H9 (cell line): ENCODE measurements around the gene SLIT1. TPM values are rescaled to one million over a fixed set of nuclear protein-coding genes. Genes with fewer than 3 reads are reported as not detected.

ENCODE experiments used
- DNase-seq: peaks from one replicate; pipeline ENCODE4 v3.0.0-alpha.2; 2017
- H2AFZ ChIP-seq: one replicate; pipeline ENCODE4 v1.6.1; 2013; ENCODE audit warnings: mild to moderate bottlenecking, low read length, control low read depth, moderate library complexity
- H2AK5ac ChIP-seq: 2 replicates; pipeline ENCODE4 v1.6.1; 2013; ENCODE audit warnings: low read length, control low read depth, mixed read lengths; ENCODE audit not compliant: insufficient read length
- H2BK120ac ChIP-seq: one replicate; pipeline ENCODE4 v1.6.1; 2013; ENCODE audit warnings: low read depth, mild to moderate bottlenecking, low read length, control low read depth, inconsistent platforms; ENCODE audit not compliant: poor library complexity, severe bottlenecking
- H2BK12ac ChIP-seq: 2 replicates; pipeline ENCODE4 v1.6.1; 2013; ENCODE audit warnings: low read length, control low read depth, mixed read lengths, low read depth; ENCODE audit not compliant: insufficient read length
- H2BK15ac ChIP-seq: 2 replicates; pipeline ENCODE4 v1.6.1; 2013; ENCODE audit warnings: low read depth, low read length, control low read depth
- H2BK20ac ChIP-seq: one replicate; pipeline ENCODE4 v1.6.1; 2013; ENCODE audit warnings: low read depth, mild to moderate bottlenecking, low read length, control low read depth, inconsistent platforms; ENCODE audit not compliant: poor library complexity, severe bottlenecking
- H2BK5ac ChIP-seq: 2 replicates; pipeline ENCODE4 v1.6.1; 2013; ENCODE audit warnings: low read length, control low read depth, mixed read lengths; ENCODE audit not compliant: insufficient read length
- H3K14ac ChIP-seq: 2 replicates; pipeline ENCODE4 v1.6.1; 2013; ENCODE audit warnings: low read length, control low read depth; ENCODE audit not compliant: insufficient read depth
- H3K18ac ChIP-seq: 2 replicates; pipeline ENCODE4 v1.6.1; 2013; ENCODE audit warnings: low read depth, mild to moderate bottlenecking, mixed read lengths, low read length, control low read depth; ENCODE audit not compliant: insufficient read length
- H3K23ac ChIP-seq: 2 replicates; pipeline ENCODE4 v1.6.1; 2013; ENCODE audit warnings: low read length, control low read depth, mixed read lengths, low read depth; ENCODE audit not compliant: insufficient read length
- H3K23me2 ChIP-seq: 2 replicates; pipeline ENCODE4 v1.6.1; 2013; ENCODE audit warnings: low read depth, mild to moderate bottlenecking, mixed read lengths, low read length, control low read depth; ENCODE audit not compliant: insufficient read length, poor library complexity, severe bottlenecking
- H3K27ac ChIP-seq: 2 replicates; pipeline ENCODE4 v1.5.1; 2013; ENCODE audit warnings: low read length, control low read depth, mixed read lengths, low read depth; ENCODE audit not compliant: insufficient read length
- H3K27me3 ChIP-seq: 2 replicates; pipeline ENCODE4 v1.6.1; 2013; ENCODE audit warnings: low read length, control low read depth, inconsistent platforms; ENCODE audit not compliant: insufficient read depth
- H3K4ac ChIP-seq: 2 replicates; pipeline ENCODE4 v1.6.1; 2013; ENCODE audit warnings: low read depth, mild to moderate bottlenecking, control low read depth, inconsistent platforms, low read length, moderate library complexity
- H3K4me1 ChIP-seq: 2 replicates; pipeline ENCODE4 v1.6.1; 2013; ENCODE audit warnings: low read length, control low read depth, inconsistent platforms; ENCODE audit not compliant: insufficient read depth
- H3K4me2 ChIP-seq: 2 replicates; pipeline ENCODE4 v1.6.1; 2013; ENCODE audit warnings: low read length, control low read depth, mixed read lengths; ENCODE audit not compliant: insufficient read length, insufficient read depth
- H3K56ac ChIP-seq: 2 replicates; pipeline ENCODE4 v1.6.1; 2013; ENCODE audit warnings: low read depth, mild to moderate bottlenecking, mixed read lengths, low read length, control low read depth; ENCODE audit not compliant: insufficient read length
- H3K79me1 ChIP-seq: 2 replicates; pipeline ENCODE4 v1.6.1; 2013; ENCODE audit warnings: low read depth, mild to moderate bottlenecking, moderate library complexity, low read length, control low read depth, inconsistent platforms; ENCODE audit not compliant: insufficient read depth, poor library complexity, severe bottlenecking
- H3K79me2 ChIP-seq: 2 replicates; pipeline ENCODE4 v1.6.1; 2013; ENCODE audit warnings: low read length, control low read depth, inconsistent platforms; ENCODE audit not compliant: insufficient read depth
- H3K9ac ChIP-seq: 2 replicates; pipeline ENCODE4 v1.6.1; 2013; ENCODE audit warnings: low read length, control low read depth, mixed read lengths; ENCODE audit not compliant: insufficient read length; ENCODE audit errors: extremely low read depth
- H3K9me3 ChIP-seq: one replicate; pipeline ENCODE4 v1.6.1; 2013; ENCODE audit warnings: low read depth, low read length, inconsistent platforms; ENCODE audit not compliant: control insufficient read depth
- H3T11ph ChIP-seq: one replicate; pipeline ENCODE4 v1.6.1; 2013; ENCODE audit warnings: mild to moderate bottlenecking, low read length, control low read depth, inconsistent platforms
- H4K20me1 ChIP-seq: one replicate; pipeline ENCODE4 v1.6.1; 2013; ENCODE audit not compliant: control insufficient read depth, insufficient read length, insufficient read depth
- H4K5ac ChIP-seq: 2 replicates; pipeline ENCODE4 v1.6.1; 2013; ENCODE audit warnings: low read depth, mild to moderate bottlenecking, mixed read lengths, low read length, control low read depth; ENCODE audit not compliant: insufficient read length
- H4K8ac ChIP-seq: replicated peaks from 2 replicates; pipeline ENCODE4 v1.6.1; 2013; ENCODE audit warnings: low read length, control low read depth, mixed read lengths, low read depth; ENCODE audit not compliant: insufficient read length
- H4K91ac ChIP-seq: 2 replicates; pipeline ENCODE4 v1.6.1; 2013; ENCODE audit warnings: low read depth, mild to moderate bottlenecking, moderate library complexity, mixed read lengths, low read length, control low read depth; ENCODE audit not compliant: insufficient read length
- H3K27ac Mint-ChIP-seq, 3 experiments: 2 replicates in 2 of 3; 3 replicates in 1 of 3; pipeline ENCODE4 v1.8.0; 2020 to 2021; ENCODE audit warnings: mixed read lengths in 3 of 3, mild to moderate bottlenecking in 1 of 3, moderate library complexity in 1 of 3
- H3K27me3 Mint-ChIP-seq: 2 replicates; pipeline ENCODE4 v1.8.0; 2021; ENCODE audit warnings: low read depth, mild to moderate bottlenecking, moderate library complexity, mixed read lengths
- H3K36me3 Mint-ChIP-seq, 3 experiments: 2 replicates in 2 of 3; 3 replicates in 1 of 3; pipeline ENCODE4 v1.8.0; 2020 to 2021; ENCODE audit warnings: low read depth in 3 of 3, mixed read lengths in 3 of 3; ENCODE audit not compliant: insufficient read depth in 1 of 3
- H3K4me1 Mint-ChIP-seq, 2 experiments: 2 replicates each; pipeline ENCODE4 v1.8.0; 2020; ENCODE audit warnings: mixed read lengths in 2 of 2
- H3K4me3 Mint-ChIP-seq, 2 experiments: 2 replicates in 1 of 2; 3 replicates in 1 of 2; pipeline ENCODE4 v1.8.0; 2020 to 2021; ENCODE audit warnings: mild to moderate bottlenecking in 2 of 2, mixed read lengths in 2 of 2, moderate library complexity in 1 of 2
- H3K9me3 Mint-ChIP-seq, 2 experiments: 2 replicates in 1 of 2; 3 replicates in 1 of 2; pipeline ENCODE4 v1.8.0; 2020; ENCODE audit warnings: mild to moderate bottlenecking in 2 of 2, mixed read lengths in 2 of 2, moderate library complexity in 1 of 2
- WGBS: extraction: QIAGEN DNeasy Blood & Tissue Kit; methylation state at CpG from one replicate; pipeline ENCODE4 v1.1.7; 2013; ENCODE audit warnings: missing lambda C conversion rate, low lambda C conversion rate, mixed read lengths; ENCODE audit not compliant: insufficient read length; ENCODE audit errors: extremely low coverage; 5-methylcytosine and 5-hydroxymethylcytosine counted together
- total RNA-seq: library from RNA; stranded (reverse); gene quantifications from 2 replicates; pipeline ENCODE4 v1.2.1, GENCODE V29; 2021
- TF ChIP-seq, protein P1 (sequence below): fragments of 200-600 bp; sonication (generic); conservative IDR thresholded peaks from 3 replicates; pipeline ENCODE4 v1.8.0; 2021; ENCODE audit warnings: antibody characterized with exemption, mild to moderate bottlenecking

The SLIT1 gene
- total RNA-seq, 1 experiment from 2014 or later = 0.57 TPM

DNA sequence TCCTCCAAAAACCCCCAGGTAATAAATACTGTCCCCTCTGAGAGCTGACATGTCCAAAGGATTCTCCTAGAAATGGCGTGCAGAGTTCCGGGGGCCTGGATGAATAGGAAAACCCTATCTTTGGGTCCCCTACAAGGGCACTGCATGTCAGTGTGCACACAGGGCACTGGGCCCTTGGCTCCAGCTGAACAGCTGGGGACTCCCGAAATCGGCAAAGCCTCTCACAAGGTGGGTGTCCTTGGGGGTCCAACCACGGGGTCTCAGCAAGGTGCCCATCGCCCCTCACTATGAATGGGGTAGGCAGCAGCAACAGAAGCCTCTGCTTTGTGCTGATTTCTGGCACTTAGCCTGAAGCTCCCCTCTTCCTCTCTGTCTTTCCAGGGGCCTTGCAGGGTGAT is 46.1 kb downstream of the SLIT1 start:
- H2BK20ac ChIP-seq = no peak overlapping the region
- no peaks in the 10 kb centered on the region for H3K9me3 Mint-ChIP-seq
- no peak overlapping the region for H3K23ac ChIP-seq
- no peak overlapping the region for H3K4me3 Mint-ChIP-seq
- no peak overlapping the region for H4K8ac ChIP-seq
- H2BK15ac ChIP-seq = no peak overlapping the region
- H3K27me3 ChIP-seq = no peaks in the 10 kb centered on the region
- H3K79me2 ChIP-seq = no peaks in the 10 kb centered on the region
- no peak overlapping the region for H4K5ac ChIP-seq
- peaks cover 27% of the 10 kb centered on the region for H3K27me3 Mint-ChIP-seq
- H2AK5ac ChIP-seq = no peak overlapping the region
- TF ChIP-seq, protein P1, sequence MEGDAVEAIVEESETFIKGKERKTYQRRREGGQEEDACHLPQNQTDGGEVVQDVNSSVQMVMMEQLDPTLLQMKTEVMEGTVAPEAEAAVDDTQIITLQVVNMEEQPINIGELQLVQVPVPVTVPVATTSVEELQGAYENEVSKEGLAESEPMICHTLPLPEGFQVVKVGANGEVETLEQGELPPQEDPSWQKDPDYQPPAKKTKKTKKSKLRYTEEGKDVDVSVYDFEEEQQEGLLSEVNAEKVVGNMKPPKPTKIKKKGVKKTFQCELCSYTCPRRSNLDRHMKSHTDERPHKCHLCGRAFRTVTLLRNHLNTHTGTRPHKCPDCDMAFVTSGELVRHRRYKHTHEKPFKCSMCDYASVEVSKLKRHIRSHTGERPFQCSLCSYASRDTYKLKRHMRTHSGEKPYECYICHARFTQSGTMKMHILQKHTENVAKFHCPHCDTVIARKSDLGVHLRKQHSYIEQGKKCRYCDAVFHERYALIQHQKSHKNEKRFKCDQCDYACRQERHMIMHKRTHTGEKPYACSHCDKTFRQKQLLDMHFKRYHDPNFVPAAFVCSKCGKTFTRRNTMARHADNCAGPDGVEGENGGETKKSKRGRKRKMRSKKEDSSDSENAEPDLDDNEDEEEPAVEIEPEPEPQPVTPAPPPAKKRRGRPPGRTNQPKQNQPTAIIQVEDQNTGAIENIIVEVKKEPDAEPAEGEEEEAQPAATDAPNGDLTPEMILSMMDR = no peak
- no peaks in the 10 kb centered on the region for H3K9me3 ChIP-seq
- H3K36me3 Mint-ChIP-seq = no peaks in the 10 kb centered on the region
- peak overlapping the region; percentile 68 for H3K18ac ChIP-seq
- no peak overlapping the region for H4K91ac ChIP-seq
- peak overlapping the region; percentile 16; the same call in 1 of the 2 replicates for H3K14ac ChIP-seq
- no peaks in the 10 kb centered on the region for H3K79me1 ChIP-seq
- H2BK120ac ChIP-seq = no peak overlapping the region
- H3K56ac ChIP-seq = no peak overlapping the region
- H3K4me1 Mint-ChIP-seq = peaks cover 24 to 26% of the 10 kb centered on the region in 2 experiments
- no peak for DNase-seq
- no peak overlapping the region for H3K4me2 ChIP-seq
- no peak overlapping the region for H2BK5ac ChIP-seq
- H3K27ac Mint-ChIP-seq = no peak overlapping the region
- H2BK12ac ChIP-seq = no peak overlapping the region
- H3K9ac ChIP-seq = no peak overlapping the region
- WGBS = no CpG with 5 or more reads among the region's 6 CpGs
- H3K4ac ChIP-seq = no peak overlapping the region
- no peak overlapping the region for H3T11ph ChIP-seq
- no peak overlapping the region for H3K27ac ChIP-seq
- peaks cover 5% of the 10 kb centered on the region; the same call in 1 of the 2 replicates for H3K4me1 ChIP-seq
- H4K20me1 ChIP-seq = no peaks in the 10 kb centered on the region
- no peak overlapping the region for H2AFZ ChIP-seq
- H3K23me2 ChIP-seq = no peaks in the 10 kb centered on the region
